HG03108 (cell line): ENCODE results near the gene KRT78.

Experiments used
- ATAC-seq: cut with Tn5 transposase; IDR thresholded peaks from one replicate; pipeline ENCODE4 v1.9.1; 2021; ENCODE audit warnings: moderate library complexity; ENCODE audit not compliant: unreplicated experiment

Gene KRT78

DNA sequence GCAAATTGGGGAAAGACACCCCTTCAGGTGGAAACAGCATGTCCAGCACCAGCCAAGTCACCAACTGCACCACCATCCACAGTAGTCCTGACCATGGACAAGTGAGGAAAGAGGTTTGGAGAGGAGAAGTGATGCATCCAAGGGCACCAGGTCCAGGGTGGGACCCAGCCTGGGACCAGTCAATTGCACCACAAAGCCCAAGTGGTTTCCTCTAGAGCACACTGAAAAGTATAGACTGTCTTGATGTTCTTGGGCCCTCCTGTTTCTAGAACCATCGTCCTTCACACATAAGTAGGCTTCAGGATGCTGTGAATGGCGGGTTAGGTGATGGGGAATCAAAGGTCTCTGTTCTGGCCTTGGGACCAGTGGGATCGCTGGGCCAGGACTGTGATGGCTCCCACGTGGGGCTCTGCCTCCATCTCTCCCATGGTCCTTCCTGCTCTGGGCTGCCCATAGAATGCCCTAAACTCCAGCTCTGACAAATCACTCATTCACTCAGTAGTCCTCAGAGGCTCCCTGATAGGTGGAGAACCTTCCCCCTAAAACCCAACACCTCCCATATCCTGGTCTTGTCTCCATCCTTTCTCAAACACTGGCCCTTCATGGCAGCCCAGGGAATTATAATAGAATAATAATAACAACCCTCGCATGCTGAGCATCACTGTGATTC is 23.9 kb downstream of the KRT78 start:
- no peak for ATAC-seq

DNA sequence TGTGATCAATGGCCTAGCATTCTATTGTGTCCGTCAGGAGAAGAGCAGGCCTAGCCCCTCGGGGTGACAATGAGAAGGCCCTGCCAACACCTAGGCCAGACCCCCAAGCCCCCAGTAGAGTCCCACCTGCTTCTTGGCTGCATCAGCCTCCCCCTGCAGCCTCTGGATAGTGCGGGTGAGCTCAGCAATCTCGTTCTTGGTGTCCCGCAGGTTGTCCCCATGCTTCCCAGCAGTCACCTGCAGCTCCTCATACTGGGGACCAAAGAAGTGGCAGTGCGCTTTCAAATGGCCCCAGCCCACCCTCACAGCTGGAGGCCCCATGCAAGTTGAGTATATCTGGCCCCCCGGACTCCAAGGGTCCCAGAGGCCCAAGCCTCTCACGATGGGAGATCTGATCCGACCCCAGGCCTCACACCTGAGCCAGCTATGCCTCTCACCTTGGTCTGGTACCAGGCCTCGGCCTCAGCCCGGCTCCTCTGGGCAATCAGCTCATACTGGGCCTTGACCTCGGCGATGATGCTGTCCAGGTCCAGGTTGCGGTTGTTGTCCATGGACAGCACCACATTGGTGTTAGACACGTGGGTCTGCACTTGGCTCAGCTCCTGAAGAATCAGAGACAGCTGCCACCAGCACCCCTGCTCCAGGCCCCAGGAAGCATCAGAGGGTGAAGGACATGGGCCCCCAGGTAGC is 24.9 kb downstream of the KRT78 start:
- no peak for ATAC-seq

DNA sequence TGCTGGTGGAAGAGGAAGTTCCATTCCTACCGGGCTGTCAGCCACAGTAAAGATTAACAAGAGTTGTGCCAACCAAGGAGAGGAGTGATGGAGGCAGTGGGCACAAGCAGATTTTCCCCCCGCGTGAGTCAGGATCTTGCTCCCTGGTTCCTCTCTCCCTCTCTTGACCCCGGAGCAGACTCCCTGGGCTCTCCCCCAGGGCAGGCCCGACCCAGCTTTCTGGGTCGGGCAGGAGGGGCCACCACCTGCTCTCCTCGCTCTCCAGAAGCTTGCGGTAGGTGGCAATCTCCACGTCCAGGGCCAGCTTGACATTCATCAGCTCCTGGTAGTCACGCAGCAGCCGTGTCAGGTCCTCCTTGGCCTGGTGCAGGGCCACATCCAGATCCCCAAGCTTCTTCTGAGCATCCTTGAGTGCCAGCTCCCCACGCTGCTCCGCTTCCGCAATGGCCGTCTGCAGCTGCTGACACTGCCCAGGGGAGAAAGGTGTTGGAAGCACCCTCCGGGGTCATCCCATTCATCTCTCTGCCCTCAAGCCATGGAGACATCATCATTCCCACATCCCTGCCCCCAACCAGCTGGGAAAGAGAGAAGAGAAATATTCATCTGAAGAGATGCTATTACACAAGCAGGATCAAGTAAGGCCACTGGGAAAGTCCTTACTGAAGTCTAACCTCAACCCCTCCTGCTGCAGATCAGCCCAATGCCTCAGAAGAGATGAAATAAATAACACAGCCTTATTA is 25.9 kb downstream of the KRT78 start:
- ATAC-seq, result no peak

DNA sequence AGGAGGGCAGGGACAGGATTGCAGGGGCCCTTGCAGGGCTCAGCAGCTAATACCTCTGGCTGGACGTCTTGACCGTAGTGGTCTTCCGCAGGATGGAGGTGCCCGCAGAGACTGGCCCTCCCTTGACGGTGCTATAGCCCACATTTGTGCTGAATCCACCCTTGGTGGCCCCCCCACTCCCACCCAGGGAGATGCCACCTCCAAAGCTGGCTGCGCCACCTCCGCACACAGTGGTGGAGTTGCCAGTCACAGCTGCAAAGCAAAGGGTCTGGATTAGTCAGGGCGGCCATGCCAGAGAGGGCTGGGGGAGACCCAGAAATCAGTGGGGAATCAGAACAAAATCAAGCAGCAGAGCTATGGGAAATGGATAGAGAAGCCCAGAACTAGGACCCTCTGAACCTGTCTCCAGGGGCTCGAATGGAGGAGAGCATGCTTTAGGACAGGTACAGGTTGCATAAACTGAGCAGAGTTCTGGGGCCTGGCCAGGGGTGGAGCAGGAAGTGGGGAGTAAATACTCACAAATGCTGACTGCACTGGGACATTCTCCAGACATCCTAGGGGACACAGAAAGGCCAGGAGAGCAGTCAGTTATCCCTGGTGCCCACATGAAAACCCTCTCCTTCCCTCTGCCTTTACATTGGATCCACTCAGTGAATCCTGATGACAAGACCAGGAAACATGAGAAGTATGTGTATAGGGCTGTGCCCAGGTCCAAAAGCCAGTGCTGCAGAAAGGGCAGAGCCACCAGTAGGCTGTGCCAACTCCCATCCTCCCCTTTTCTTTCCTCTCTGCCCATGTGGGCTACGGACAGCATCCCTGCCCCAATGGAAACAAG is 26.8 kb downstream of the KRT78 start:
- no peak for ATAC-seq

DNA sequence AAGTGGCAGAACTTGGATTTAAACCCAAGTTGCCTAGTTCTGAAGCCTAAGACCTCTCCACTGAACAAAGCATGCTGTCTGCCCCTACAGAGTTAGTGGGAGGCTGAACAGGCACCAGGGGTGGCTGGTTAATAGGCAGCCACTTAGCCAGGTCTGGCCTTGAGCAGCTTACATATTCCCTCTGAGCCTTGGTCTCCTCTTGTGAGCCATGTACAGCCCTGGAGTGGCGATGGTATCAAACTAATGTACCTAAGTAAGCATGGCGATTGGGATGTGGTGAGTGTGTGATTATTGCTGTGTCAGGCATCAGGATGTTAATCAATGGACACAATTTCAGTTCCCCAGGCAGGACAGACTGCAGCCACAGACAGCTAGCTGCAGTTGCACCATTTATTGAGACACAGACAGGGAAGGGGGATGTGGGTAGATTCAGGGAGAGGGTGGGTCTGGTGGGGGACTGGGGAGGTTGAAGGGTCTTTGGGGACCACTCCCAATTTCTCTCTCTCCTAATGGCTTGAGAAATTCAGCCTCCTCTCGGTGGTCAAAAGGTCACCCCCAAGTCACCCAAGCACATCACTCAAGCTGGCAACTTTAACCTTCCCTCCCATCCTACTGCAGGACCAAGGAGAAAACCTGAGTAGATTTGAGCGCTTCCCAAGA is 27.6 kb downstream of the KRT78 start:
- no peak for ATAC-seq

DNA sequence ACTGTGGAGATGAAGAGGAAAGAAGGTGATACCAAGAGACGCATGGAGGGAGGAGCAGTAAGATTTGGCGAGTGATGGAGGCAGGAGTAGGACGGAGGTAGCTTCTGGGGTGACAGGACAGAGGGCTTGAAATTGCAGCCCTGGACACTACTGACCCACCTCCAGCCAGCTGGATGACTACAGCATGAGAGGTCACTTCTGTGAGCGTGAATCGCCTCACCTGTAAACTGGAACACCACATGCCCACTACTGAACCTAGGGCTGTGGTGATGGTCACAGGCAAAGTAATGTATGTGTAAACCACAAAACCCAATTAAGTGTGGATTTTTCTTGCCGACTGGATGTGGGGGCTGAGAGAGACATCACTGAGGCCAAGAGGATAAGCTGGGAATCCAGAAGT is 28.3 kb downstream of the KRT78 start:
- ATAC-seq, result no peak

DNA sequence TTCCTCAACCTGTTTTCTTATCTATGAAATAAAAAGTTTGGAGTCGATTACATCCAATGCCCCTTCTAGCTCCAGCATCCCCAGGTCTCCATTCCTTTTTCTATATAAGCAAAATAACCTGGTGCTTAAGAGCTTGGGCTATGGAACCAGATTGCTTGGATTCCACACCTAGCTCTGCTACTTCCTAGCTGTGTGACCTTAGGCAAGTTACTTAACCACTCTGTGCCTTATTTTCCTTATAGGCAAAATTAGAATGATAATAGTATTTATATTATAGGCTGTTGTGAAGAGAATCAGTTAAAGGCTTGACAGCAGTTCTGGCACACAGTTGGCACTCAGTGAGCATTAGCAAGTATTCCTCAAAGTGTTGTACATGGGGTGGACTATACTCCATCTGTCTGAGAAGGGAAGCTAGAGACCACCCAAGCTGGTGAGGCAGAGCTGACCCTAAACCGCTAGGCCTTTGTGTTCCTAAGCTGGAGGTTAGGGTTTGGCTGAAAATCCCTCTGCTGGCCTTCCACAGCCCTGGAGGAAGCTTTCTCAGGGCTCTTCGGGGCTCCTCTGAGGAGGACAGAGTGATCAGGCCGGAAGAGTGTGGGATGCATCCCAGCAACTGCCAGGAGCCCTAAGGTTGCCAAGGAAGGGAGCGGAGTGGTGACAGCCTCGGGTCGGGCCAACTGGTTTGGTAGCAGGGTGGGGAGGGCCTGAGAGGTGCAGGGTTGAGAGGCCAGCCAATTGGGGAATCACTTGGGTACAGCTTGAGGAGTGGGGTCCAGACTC is 28.9 kb downstream of the KRT78 start:
- ATAC-seq, result no peak

DNA sequence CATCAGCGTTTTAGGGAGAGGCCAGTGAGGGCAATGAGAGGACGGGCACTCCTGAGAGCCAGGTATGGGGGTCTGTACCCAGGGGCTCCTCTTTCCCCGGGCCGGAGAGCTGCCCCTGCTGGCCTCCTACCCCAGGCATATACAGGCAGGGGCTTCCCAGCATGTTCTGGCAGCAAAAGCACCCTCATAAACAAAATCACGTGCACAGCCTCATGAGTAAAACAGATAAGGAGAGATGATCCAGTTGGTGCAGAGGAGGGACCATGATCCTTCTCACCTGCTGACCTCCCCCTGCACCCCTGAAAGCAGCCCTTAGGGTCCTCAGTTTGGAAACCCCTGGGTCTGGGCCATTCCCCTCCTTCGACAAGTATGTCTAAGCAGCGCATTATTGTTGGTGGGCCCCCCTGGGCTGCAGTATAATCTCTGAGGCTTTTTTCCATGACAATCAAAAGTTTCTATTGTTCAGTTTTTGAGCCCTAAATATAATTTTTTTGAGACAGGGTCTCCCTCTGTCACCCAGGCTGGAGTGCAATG is 29.8 kb downstream of the KRT78 start:
- ATAC-seq, result no peak

DNA sequence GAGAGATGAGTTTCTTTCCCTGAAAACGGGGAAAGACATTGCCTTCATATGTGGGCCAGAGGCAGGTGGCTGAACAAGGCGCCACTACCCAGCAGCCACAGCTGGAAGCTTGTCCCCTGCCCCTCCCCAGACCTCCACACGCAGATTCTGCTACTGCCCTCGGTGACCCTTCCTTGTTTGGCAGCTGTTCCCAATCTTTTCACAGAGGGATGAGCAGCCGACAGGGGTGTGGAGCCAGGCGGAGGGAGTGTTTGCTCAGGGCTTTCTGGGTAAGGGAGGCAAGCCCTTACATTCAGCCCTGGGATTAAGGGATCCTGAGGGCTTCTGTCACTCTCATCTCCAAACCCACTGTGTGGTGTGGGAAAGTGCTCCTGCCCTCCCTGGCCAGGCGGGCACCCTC is 30.4 kb downstream of the KRT78 start:
- ATAC-seq, result no peak

DNA sequence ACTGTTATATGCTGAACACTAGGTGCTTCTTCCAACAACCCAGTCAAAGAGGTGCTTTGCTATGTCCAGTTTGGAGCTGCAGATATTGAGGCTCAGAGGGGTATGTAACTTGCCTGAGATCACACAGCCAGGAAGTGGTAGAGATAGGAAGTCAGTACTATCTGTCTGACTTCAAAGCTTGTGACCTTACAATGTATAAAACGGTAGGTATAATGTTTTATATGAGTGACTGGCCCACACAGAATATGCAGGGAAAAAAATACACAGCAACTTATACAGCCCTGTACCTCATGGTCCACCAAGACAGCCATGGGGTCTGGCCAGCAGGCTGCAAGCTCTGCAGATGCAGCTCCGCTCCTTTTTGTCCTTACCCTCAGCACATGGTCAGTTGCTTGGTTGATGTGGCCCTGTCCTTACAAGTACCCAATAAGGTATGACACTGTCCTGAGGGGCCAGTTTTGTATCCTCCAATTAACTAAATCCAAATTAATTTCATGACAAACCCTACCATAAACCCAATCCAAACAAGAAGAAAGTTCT is 31.0 kb downstream of the KRT78 start:
- no peak for ATAC-seq

DNA sequence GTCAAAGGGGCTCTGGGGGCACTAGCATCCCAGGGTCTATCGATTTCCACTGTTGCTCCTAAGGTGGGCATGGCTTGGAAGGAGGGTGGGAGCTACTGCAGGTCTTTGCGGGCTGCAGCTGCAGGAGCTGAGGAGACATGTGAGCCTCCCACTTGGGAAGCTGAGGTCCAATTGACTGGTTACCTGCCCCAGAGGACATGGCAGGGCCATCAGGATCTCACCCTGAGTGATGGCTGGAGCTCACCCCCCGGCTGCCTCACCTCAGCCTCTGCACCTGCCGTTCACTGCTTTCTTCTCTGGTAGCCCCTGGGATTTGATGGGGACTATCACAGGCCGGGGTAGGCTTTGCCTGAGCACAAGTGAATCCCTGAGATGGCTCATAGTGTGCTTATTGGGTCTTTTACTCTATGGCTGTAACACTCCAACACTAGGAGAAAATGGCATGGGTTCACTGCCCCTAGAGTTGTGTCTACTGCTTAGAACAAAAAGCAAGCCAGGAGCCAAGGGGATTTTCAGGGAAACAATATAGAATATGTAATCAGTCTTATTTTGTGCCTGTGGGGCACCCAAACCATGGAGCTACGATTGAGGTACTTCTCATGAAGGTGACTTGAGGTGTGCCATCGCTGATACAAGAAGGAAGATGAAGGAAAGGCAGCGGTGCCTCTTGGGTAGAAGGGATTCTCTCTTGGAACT is 31.6 kb downstream of the KRT78 start:
- no peak for ATAC-seq

DNA sequence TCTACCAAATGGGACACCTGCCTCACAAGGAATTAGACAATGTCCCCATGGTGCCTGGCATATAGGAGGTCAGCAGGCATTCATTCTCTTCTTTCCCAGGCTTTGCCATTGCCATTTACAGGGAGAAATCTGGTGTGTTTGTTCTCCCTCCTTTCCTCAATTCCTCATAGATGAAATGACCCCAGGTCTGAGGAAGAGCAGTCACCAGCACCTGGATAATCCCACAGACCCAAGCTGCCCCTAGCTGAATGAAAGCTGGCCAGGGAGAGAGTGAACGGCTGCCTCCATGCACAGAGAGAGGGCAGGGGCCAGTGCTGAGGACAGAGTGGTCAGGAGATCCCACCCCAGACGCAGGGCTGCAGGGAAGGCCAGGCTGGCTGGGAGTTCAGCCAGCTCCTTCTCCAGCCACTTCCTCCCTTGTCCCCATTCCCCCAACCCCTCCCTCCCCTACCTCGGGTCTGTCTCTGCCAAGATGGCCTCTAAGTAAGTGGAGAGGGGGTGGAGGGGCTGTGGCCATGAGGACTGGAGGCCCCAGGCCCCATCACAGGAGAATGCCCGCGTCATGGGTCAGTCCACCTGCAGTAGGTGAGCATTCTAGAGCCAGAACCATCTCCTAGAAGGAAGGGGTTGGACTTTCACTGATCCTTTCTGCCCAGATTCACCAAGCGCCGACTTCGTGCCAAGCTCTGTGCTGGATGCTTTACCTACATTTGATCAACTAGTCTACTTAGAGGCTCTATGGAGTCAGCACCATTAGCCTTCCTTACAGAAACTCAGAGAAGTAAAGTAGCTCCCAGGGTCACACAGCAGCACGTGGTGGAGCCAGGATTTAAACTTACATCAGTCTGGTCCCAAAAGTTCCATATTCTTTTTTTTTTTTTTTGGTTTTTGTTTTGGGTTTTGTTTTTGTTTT is 32.9 kb downstream of the KRT78 start:
- no peak for ATAC-seq

DNA sequence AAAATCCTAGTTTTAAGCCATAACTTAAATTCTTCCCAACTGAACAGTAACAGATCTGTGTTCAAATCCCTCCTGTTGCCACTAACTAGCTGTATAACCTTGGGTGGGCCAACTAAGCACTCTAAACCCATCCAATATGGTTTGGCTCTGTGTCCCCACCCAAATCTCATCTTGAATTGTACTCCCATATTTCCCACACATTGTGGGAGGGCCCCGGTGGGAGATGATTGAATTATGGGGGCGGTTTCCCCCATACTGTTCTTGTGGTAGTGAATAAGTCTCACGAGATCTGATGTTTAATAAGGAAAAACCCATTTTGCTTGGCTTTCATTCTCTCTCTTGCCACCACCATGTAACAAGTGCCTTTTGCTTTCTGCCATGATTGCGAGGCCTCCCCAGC is 33.6 kb downstream of the KRT78 start:
- ATAC-seq, result no peak

DNA sequence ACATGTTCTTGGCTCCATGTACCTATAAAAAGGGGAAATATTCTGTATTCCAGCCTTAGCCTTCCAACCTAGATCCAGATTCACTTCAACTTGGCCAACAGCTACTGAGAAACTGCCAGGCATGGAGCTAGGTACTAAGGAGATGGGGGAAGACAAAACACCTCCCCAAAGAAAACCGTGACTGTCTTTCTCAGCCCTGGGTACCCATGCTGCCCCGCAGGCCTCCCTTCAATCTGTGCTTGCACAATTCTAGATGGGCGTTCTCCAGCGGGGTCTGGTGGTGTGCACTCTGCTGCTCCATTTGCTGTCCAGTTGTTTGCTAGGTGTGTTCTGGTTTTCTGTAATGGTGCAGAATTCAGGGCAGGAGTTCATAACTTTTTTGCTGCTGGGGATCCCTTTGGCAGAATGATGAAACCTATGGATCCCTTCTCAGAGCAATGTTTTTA is 34.1 kb downstream of the KRT78 start:
- ATAC-seq, result no peak

DNA sequence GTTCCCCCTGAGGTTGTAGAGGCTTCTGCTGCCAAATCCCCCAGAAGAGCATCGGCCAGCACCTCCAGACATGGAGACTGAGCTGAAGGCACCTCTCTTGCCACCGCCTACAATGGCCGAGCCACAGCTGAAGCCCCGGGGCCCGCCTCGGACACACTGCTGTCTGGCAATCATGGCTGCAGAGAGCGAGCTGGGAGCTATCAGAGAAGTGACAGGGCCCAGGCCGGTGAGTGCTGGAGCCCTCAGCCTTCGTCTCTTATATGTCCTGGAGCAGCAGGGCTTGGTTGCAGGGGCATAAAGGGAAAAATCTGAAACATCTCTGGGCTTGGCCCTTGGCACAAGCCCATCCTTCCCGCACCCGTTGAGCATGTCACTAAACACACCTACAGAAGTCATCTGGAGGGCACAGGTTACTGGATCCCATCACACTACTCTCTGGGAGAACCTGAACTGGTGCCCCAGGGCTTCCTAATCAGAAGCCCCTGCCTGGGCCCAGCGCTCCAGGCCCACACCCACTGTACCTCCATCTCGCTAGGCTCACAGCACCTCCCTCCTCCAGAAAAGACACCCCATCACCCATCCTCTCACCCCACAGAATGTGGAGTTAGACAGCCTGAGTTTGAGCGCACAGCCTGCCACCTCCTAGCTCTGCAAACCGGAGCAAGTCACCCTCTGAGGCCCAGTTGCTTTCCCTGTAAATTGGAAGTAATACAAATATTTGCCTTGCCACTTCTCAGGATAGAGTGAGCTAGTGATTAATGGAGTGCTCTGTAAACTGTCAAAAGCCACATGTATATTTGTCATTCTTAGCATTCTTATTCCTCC is 34.7 kb downstream of the KRT78 start, which contains the start of gene KRT4:
KRT4 (minus strand) TSS at position 232 of the 825 bp plus-strand sequence; CDS start at position 174, 58 bp downstream.
- no peak for ATAC-seq

DNA sequence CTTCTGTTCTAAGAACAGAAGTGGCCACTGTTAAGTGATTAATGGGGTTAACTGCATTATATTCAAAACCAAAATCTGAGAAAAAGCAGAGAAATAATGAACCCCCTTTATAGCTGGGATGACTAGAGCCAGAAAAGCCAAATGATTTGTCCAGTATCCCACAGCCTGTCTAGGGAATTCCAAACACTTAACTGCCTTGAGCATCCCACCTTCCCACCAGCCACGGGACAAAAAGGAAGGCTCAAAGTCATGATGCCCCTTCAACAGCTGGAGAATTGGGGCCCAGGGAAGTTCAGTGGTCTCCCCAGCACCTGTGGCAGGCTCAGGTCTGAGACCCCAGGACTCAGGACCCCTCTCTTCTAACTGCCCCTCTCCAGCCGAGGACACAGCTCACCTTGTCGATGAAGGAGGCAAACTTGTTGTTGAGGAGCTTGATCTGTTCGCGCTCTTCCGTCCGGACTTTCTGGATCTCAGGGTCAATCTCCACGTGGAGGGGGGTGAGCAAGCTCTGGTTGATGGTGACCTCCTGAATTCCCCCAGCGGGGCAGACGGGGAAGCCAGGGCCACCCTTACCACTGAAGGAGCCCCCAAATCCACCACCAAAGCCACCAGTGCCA is 35.5 kb downstream of the KRT78 start:
- no peak for ATAC-seq
